ENCODE measurements around the gene SH2D1A.
"Not testable (repeated sequence)": the region's sequence is repeated elsewhere in the genome, so short reads cannot be mapped to it uniquely, and the experiment has no call there.

The SH2D1A gene

DNA sequence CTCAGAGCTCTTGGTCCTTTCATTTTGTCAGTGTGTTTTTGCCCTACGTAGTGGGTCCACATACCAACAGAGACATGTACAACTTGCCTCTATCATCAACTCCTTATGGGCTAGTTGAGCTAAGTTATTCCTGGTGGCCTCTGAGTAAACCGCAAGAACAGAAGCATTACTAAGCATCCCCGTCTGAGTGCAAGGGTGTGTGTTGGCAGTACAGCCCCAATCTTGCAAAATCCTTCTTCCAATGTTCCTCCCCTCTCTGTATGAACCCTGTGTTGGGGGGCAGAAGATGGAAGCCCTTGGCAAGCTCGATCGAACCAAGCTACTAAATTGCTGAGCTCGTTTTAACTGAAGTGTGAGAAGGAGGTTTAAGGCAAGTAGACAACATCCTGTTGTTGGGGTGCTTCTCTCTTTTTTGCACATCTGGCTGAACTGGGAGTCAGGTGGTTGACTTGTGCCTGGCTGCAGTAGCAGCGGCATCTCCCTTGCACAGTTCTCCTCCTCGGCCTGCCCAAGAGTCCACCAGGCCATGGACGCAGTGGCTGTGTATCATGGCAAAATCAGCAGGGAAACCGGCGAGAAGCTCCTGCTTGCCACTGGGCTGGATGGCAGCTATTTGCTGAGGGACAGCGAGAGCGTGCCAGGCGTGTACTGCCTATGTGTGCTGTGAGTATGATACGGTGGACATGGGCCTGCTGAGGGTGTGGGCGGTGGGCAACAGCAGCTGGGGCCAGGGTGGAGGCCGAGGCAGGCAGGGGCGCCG, at the start of gene SH2D1A:
Gene SH2D1A, plus strand, starts transcription at position 447 of the 760 bp plus-strand sequence. Its CDS starts 80 bp downstream, at position 527.
- peak; percentile 14 to 24 for DNase-seq

DNA sequence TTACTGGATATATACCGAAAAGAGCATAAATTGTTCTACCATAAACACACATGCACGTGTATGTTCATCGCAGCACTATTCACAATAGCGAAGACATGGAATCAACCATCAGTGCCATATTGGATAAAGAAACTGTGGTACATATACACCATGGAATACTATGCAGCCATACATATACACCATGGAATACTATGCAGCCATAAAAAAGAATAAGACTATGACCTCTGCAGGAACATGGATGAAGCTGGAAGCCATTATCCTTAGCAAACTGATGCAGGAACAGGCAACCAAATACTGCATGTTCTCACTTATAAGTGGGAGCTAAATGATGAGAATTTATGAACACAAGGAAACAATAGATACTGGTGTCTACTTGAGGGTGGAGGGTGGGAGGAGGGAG, 47.0 kb upstream of the SH2D1A start:
- DNase-seq, result not testable (repeated sequence)

GRCh38 chrX:124300405-124300804, 46.0 kb upstream of the SH2D1A start:
- no peak for DNase-seq

DNA sequence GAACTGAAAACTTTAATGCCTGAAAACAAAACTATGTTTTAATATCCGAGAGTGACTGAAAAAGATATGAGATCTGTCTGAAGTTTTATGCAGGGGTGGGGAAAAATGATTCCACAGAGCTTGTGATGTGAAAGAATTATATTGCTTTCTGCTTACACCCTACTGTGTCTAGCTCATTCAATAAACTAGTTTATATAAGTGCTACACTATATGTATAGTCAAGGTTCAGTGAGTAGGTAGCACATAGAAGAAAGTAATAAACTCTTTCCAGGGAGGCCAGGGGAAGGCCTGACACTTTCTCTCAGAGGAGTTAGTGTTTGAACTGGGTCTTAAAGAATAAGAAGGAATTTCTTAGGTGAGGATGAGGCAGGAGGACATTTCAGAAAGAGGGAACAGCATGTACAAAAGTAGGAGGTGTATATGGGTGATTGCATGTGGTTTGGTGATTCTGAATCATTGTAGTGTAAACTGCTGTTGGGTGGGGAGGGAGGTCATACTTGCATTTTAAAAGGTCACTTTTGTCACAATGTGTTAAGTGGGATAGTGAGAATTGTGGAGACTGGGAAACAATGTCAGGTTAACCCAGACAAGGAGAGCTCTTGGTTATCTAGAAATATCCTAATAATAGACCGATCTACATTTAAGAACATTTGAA, 39.0 kb upstream of the SH2D1A start:
- DNase-seq, result no peak

GRCh38 chrX:124325732-124326131, 20.6 kb upstream of the SH2D1A start:
- no peak for DNase-seq

DNA sequence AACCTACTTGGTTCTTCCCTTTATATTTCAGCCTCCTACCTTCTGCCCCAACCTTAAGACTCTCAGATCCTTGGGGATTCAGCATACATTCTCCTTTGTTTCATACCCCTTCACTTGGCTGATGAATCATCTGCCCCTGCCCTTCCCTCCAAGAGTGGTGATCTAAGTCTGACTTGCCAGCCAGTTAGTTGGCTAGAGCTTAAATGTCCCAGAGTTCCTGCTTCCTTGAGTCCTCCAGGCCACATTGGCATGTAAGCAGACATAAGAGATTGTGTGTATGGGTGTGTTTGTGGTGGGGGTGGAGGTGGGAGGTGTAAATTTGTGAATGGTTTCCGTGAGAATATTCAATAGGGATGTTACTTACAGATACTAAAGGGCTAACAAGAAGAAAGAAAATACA, 17.6 kb upstream of the SH2D1A start:
- DNase-seq, result no peak

GRCh38 chrX:124332481-124333424, 13.6 kb upstream of the SH2D1A start, which contains the start of gene TEX13D:
Gene TEX13D (plus strand): TSS chrX:124332660. CDS start chrX:124332918, 258 bp downstream.
- DNase-seq, result no peak

DNA sequence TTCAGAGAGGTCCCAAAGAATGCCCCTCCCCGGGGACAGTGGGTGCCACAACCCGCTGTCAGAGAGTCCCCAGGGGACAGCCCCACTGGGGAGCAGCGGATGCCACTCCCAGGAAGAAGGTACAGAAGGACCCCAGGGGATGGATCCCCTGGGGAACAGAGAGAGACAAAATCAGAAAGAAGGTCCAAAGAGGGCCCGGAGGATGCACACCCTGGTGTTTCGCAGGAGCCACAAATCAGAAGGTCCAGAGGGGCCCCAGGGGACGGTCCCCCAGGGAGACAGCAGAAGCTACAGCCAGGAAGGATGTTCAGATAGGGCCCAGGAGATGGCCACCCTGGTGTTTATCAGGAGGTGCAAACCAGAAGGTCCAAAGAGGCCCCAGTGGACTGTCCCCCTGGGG, 12.5 kb upstream of the SH2D1A start:
- no peak for DNase-seq

DNA sequence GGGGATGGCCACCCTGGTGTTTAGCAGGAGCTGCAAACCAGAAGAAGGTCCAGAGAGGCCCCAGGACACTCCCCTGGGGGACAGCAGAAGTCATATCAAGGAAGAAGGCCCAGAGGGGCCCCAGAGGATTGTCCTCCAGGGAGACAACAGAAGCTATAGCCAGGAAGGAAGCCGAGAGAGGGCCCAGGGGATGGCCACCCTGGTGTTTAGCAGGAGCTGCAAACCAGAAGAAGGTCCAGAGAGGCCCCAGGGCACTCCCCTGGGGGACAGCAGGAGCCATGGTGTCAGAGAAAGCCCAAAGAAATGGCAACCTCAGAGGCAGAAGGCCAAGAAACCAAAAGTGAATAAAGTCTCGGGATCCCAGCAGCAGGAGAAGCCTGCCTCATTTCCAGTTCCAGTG, 11.8 kb upstream of the SH2D1A start:
- DNase-seq, result not testable (repeated sequence)

- no peak for DNase-seq
These were observed 10.8 kb upstream of the SH2D1A start for GRCh38 chrX:124335598-124335997.

GRCh38 chrX:124337916-124338315, 8.4 kb upstream of the SH2D1A start:
- DNase-seq, result no peak

DNA sequence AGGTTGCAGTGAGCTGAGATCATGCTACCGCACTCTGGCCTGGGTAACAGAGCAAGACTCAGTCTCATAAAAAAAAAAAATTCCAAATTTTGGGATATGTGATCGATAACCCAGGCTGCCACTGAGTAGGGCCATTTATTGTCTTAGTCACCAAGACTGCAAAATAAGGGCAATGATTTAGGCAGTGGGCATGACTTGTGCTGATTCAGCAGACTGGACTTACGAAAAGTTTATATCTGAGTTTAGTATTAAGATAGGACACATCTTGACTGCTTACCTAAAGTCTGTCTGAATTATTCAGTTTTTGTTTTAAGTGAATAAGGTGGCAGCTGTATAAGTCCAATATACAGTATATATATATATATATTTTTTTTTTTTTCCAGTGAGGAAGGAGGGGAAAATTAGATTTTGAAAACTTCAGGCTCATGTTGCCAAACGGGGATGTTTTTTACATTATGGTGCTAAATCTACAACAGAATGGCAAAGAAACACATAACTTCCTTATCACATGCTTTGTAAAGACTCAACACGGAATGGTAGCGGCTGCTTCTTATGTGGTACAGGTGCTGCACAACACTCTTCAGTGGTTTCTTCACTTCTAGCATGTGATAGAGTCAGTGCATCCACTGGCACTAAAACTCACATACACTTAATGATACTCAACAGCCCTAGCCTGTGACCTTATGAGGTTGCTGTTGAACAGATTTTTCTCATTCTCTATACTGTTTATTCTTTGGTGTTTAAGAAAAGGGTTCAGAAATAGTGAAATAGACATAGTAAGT, 7.4 kb upstream of the SH2D1A start:
- DNase-seq, result no peak

DNA sequence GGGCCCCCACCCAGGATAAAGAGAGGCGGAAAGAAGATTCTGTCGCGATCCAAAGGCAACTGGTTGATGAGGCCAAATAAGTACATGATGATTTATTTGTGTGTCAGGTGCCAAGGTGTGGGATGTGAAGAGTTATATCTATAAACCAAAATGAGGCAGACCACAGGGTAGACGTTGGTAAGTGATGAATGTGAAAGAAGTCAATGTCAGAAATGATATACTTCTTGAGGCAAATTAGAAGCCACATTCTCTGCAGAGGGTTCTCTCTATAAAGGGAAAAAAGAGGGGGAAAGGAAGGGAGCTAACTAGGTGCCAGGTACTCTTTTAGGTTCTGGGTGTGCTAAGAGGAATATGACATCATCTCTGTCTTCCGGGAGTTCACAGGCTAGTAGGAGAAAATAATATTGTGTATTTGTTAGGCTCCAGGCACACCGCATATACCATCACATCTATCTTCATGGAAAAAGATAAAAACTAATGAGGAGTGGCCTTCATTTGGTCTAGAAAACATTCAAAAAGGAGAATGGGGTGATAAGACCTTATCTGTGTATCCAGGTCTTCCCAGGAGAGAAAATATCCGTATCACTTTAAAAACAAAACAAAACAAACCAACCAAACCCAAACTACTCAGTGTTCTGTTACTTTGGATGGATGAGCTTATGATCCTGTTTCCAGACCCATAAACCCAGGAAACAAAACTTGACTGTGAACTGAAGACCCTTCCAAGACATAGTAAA, 4.8 kb upstream of the SH2D1A start:
- no peak for DNase-seq

GRCh38 chrX:124342174-124342867, 4.0 kb upstream of the SH2D1A start:
- no peak for DNase-seq

- DNase-seq, result no peak
These were observed 3.3 kb upstream of the SH2D1A start for GRCh38 chrX:124343016-124343415.

- DNase-seq, result no peak
These were observed 2.1 kb upstream of the SH2D1A start for GRCh38 chrX:124344246-124344645.

GRCh38 chrX:124346877-124347241, 496 bp downstream of the SH2D1A start:
- no peak for DNase-seq

GRCh38 chrX:124347242-124347641, 879 bp downstream of the SH2D1A start:
- DNase-seq, result peak; percentile 19 to 38

DNA sequence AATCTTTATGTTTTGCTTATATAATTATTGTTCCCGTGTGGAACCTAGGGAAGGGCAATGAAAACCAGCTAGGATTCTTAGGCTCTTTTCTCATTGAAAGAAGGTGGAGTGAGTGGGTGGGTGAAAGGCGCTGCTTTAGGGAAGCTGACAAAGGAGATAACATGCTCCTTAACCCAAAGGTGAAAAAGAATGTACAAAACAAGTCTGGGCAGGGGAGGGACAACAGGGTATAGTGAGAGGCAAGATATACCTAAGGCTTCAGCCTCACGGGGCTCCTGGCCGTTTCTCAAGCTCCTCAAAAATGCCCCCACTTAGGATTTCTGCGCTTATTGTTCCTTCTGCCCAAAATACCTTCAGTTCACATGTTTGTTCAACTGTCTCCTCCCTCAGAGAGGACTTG, 1.8 kb downstream of the SH2D1A start:
- DNase-seq, result no peak

- DNase-seq, result no peak
These were observed 2.6 kb downstream of the SH2D1A start for GRCh38 chrX:124348885-124349453.

GRCh38 chrX:124354648-124355047, 8.3 kb downstream of the SH2D1A start:
- no peak for DNase-seq

All from stimulated activated CD4-positive, alpha-beta T cell treated with anti-CD3 and anti-CD28 coated beads, Interleukin-2, amount 100 ng/mL, for 24 hours (primary cell).